Fibroblast of lung (primary cell): Measurements from ENCODE around the gene SPRING1. TPM values are rescaled to one million over a fixed set of nuclear protein-coding genes. Genes with fewer than 3 reads are reported as not detected.

Experiments used
- DNase-seq, 2 donors: peaks; one replicate each; pipeline versions ENCODE4 v3.0.0 to v3.0.0-alpha.2; 2010; ENCODE audit warnings: low read depth in 2 of 2
- H2AFZ ChIP-seq: 2 replicates; pipeline ENCODE4 v1.5.1; 2012; ENCODE audit warnings: low read length, control low read depth, inconsistent platforms
- H3K27ac ChIP-seq: 2 replicates; pipeline ENCODE4 v1.5.1; 2011; ENCODE audit warnings: low read length, control low read depth; ENCODE audit not compliant: insufficient read depth
- H3K27me3 ChIP-seq: 2 replicates; pipeline ENCODE4 v1.5.1; 2011; ENCODE audit warnings: mild to moderate bottlenecking, low read length; ENCODE audit not compliant: control insufficient read depth, insufficient read depth
- H3K36me3 ChIP-seq: 2 replicates; pipeline ENCODE4 v1.5.1; 2011; ENCODE audit warnings: low read length; ENCODE audit not compliant: control insufficient read depth, insufficient read depth
- H3K4me1 ChIP-seq: 2 replicates; pipeline ENCODE4 v1.5.1; 2011; ENCODE audit warnings: low read length; ENCODE audit not compliant: control insufficient read depth, insufficient read depth; ENCODE audit errors: extremely low read depth
- H3K4me2 ChIP-seq: 2 replicates; pipeline ENCODE4 v1.5.1; 2011; ENCODE audit warnings: low read length, control low read depth; ENCODE audit not compliant: insufficient read depth; ENCODE audit errors: extremely low read depth
- H3K4me3 ChIP-seq, 4 experiments: fragments of 200-600 bp in 1 of 4; sonication (generic) in 1 of 4; replicated peaks in 1 of 4; 2 replicates each; pipeline ENCODE4 v1.5.1; 2011 to 2016; ENCODE audit warnings: low read length in 4 of 4, low read depth in 3 of 4, mild to moderate bottlenecking in 3 of 4, control low read depth in 2 of 4, inconsistent platforms in 1 of 4, mixed read lengths in 1 of 4; ENCODE audit not compliant: insufficient read depth in 1 of 4; ENCODE audit errors: control extremely low read depth in 1 of 4
- H3K79me2 ChIP-seq: 2 replicates; pipeline ENCODE4 v1.5.1; 2012; ENCODE audit warnings: mild to moderate bottlenecking, low read length, inconsistent platforms; ENCODE audit not compliant: control insufficient read depth, insufficient read depth
- H3K9ac ChIP-seq: 2 replicates; pipeline ENCODE4 v1.5.1; 2011; ENCODE audit warnings: mild to moderate bottlenecking, low read length, control low read depth; ENCODE audit not compliant: insufficient read depth
- H3K9me3 ChIP-seq: 2 replicates; pipeline ENCODE4 v1.5.1; 2012; ENCODE audit warnings: low read depth, low read length; ENCODE audit not compliant: control insufficient read depth, insufficient read depth
- H4K20me1 ChIP-seq: 2 replicates; pipeline ENCODE4 v1.5.1; 2011; ENCODE audit warnings: low read length; ENCODE audit not compliant: control insufficient read depth, insufficient read depth; ENCODE audit errors: extremely low read depth
- CTCF ChIP-seq, 2 donors: IDR thresholded peaks in 1 of 2; conservative IDR thresholded peaks in 1 of 2; 1 replicate in 1 of 2; 2 replicates in 1 of 2; pipeline ENCODE4 v1.5.1; 2011 to 2012; ENCODE audit warnings: low read length in 2 of 2, control low read depth in 1 of 2, inconsistent platforms in 1 of 2, low read depth in 1 of 2, mild to moderate bottlenecking in 1 of 2
- EZH2 ChIP-seq: IDR thresholded peaks from 2 replicates; pipeline ENCODE4 v1.5.1; 2012; ENCODE audit warnings: low read length, control low read depth, mild to moderate bottlenecking; ENCODE audit errors: missing control alignments
- polyA plus RNA-seq, 2 donors: library from polyadenylated mRNA; depleted of rRNA in 1 of 2; stranded (reverse) in 1 of 2; unstranded in 1 of 2; fragments of >200 nt; gene quantifications; 2 replicates each; pipeline ENCODE4 v1.2.1, GENCODE V29; 2011 to 2012; ENCODE audit warnings: missing spikeins in 1 of 2
- total RNA-seq: library from RNA; depleted of rRNA; stranded (reverse); fragments of >200 nt; gene quantifications from 2 replicates; pipeline ENCODE4 v1.2.1, GENCODE V29; 2014

Gene SPRING1
- total and polyA plus RNA-seq, 2 donors (not counting 1 experiment from before 2014, with no cell fraction given), result 14.6 to 18.8 TPM

GRCh38 chr12:116783525-116784237, 45.8 kb upstream of the SPRING1 start:
- TF ChIP-seq CTCF (conservative IDR thresholded peaks at IDR 0.05 in 1 of 2, IDR thresholded peaks at IDR 0.05 in 1 of 2; ENCODE audit: low read depth in 1 of 2, low read length in 2 of 2), result no peak
- no peak for TF ChIP-seq EZH2
- H3K4me3 ChIP-seq, result no peak overlapping the region
- no peaks in the 10 kb centered on the region for H3K36me3 ChIP-seq
- no peaks in the 10 kb centered on the region for H3K9me3 ChIP-seq
- H3K9ac ChIP-seq, result no peak overlapping the region
- H3K4me1 ChIP-seq, result no peaks in the 10 kb centered on the region
- H3K27me3 ChIP-seq, result no peaks in the 10 kb centered on the region
- no peaks in the 10 kb centered on the region for H3K79me2 ChIP-seq
- no peak overlapping the region for H3K27ac ChIP-seq
- H4K20me1 ChIP-seq, result no peaks in the 10 kb centered on the region
- no peak overlapping the region for H2AFZ ChIP-seq
- DNase-seq, result no peak
- no peak overlapping the region for H3K4me2 ChIP-seq

GRCh38 chr12:116780942-116781341, 43.1 kb upstream of the SPRING1 start:
- DNase-seq, result no peak
- Histone ChIP-seq H4K20me1 (no peaks in the 10 kb centered on the region), H3K9ac (no peak overlapping the region), H3K36me3 (no peaks in the 10 kb centered on the region), H3K4me2 (no peak overlapping the region), H3K27me3 (no peaks in the 10 kb centered on the region), H3K79me2 (no peaks in the 10 kb centered on the region), H3K9me3 (no peaks in the 10 kb centered on the region), H3K4me1 (no peaks in the 10 kb centered on the region), H2AFZ (no peak overlapping the region), H3K27ac (no peak overlapping the region), H3K4me3 (no peak overlapping the region)
- TF ChIP-seq EZH2, result no peak
- no peak for TF ChIP-seq CTCF (conservative IDR thresholded peaks at IDR 0.05 in 1 of 2, IDR thresholded peaks at IDR 0.05 in 1 of 2; ENCODE audit: low read depth in 1 of 2, low read length in 2 of 2)

GRCh38 chr12:116779597-116779996, 41.7 kb upstream of the SPRING1 start:
- Histone ChIP-seq H3K4me3 (no peak overlapping the region), H3K9me3 (no peaks in the 10 kb centered on the region), H3K27me3 (no peaks in the 10 kb centered on the region), H3K4me2 (no peak overlapping the region), H4K20me1 (no peaks in the 10 kb centered on the region), H3K9ac (no peak overlapping the region), H3K36me3 (no peaks in the 10 kb centered on the region), H3K4me1 (no peaks in the 10 kb centered on the region), H3K79me2 (no peaks in the 10 kb centered on the region), H2AFZ (no peak overlapping the region), H3K27ac (no peak overlapping the region)
- TF ChIP-seq CTCF (conservative IDR thresholded peaks at IDR 0.05 in 1 of 2, IDR thresholded peaks at IDR 0.05 in 1 of 2; ENCODE audit: low read depth in 1 of 2, low read length in 2 of 2), result no peak
- DNase-seq, result no peak
